Muscle of arm (tissue), 12 donors: ENCODE results near the gene F13A1. TPM values are rescaled to one million over a fixed set of nuclear protein-coding genes. Genes with fewer than 3 reads are reported as not detected.
A peak's percentile ranks its signal among the peaks of the same experiment; 100 is the strongest.

Source experiments
- DNase-seq: peaks from one replicate; pipeline ENCODE4 v3.0.0-alpha.2; 2013
- polyA plus RNA-seq, 12 donors: library from polyadenylated mRNA; unstranded; fragments of 120-200 nt; gene quantifications; one replicate each; pipeline ENCODE4 v1.2.1, GENCODE V29; 2013; ENCODE audit not compliant: insufficient read length in 12 of 12

F13A1 gene
- polyA plus RNA-seq, 12 donors = 24.6 to 79.6 (median 50.0) TPM; not detected in 1

- DNase-seq = no peak
Measured at GRCh38 chr6:6196762-6197161, 123.7 kb downstream of the F13A1 start.

GRCh38 chr6:6195080-6195479 is 125.4 kb downstream of the F13A1 start:
- no peak for DNase-seq

GRCh38 chr6:6193221-6193745 is 127.2 kb downstream of the F13A1 start:
- DNase-seq = no peak

GRCh38 chr6:6191909-6192308 is 128.6 kb downstream of the F13A1 start:
- no peak for DNase-seq

- DNase-seq = no peak
Measured at GRCh38 chr6:6191476-6191875, 129.0 kb downstream of the F13A1 start.

GRCh38 chr6:6180684-6181083 is 139.8 kb downstream of the F13A1 start:
- DNase-seq = no peak

- no peak for DNase-seq
Measured at GRCh38 chr6:6179858-6180623, 140.4 kb downstream of the F13A1 start.

GRCh38 chr6:6178795-6179194 is 141.7 kb downstream of the F13A1 start:
- no peak for DNase-seq

- DNase-seq = no peak
Measured at GRCh38 chr6:6177754-6178153, 142.7 kb downstream of the F13A1 start.

GRCh38 chr6:6176586-6177228 is 143.8 kb downstream of the F13A1 start:
- peak; percentile 21 for DNase-seq

GRCh38 chr6:6176127-6176526 is 144.3 kb downstream of the F13A1 start:
- DNase-seq = no peak

GRCh38 chr6:6169141-6169540 is 151.3 kb downstream of the F13A1 start:
- no peak for DNase-seq

GRCh38 chr6:6166064-6166463 is 154.4 kb downstream of the F13A1 start:
- DNase-seq = no peak

- no peak for DNase-seq
Measured at GRCh38 chr6:6164367-6164766, 156.1 kb downstream of the F13A1 start.

GRCh38 chr6:6154335-6154734 is 166.1 kb downstream of the F13A1 start:
- no peak for DNase-seq

GRCh38 chr6:6152060-6152459 is 168.4 kb downstream of the F13A1 start:
- no peak for DNase-seq

GRCh38 chr6:6148192-6148815 is 172.2 kb downstream of the F13A1 start:
- DNase-seq = no peak

GRCh38 chr6:6131492-6132109 is 188.9 kb downstream of the F13A1 start:
- no peak for DNase-seq

- no peak for DNase-seq
Measured at GRCh38 chr6:6125495-6125894, 195.0 kb downstream of the F13A1 start.

- no peak for DNase-seq
Measured at GRCh38 chr6:6123803-6124202, 196.7 kb downstream of the F13A1 start.

GRCh38 chr6:6121943-6122342 is 198.5 kb downstream of the F13A1 start:
- DNase-seq = no peak

GRCh38 chr6:6105472-6106036 is 214.9 kb downstream of the F13A1 start:
- DNase-seq = no peak
